Measurements from ENCODE around the gene LRRC47. TPM values are rescaled to one million over a fixed set of nuclear protein-coding genes. Genes with fewer than 3 reads are reported as not detected.
"Not testable (repeated sequence)": the region's sequence is repeated elsewhere in the genome, so short reads cannot be mapped to it uniquely, and the experiment has no call there.

Gene LRRC47
- polyA plus RNA-seq, 3 donors = 61.9 to 63.4 (median 62.5) TPM

- DNase-seq (ENCODE audit: low read depth in 3 of 3, low spot score in 2 of 3) = no peak
Observed at GRCh38 chr1:3816331-3817137, 20.2 kb upstream of the LRRC47 start.

GRCh38 chr1:3814771-3815561 is 18.7 kb upstream of the LRRC47 start:
- no peak for DNase-seq (ENCODE audit: low read depth in 3 of 3, low spot score in 2 of 3)

- DNase-seq (ENCODE audit: low read depth in 3 of 3, low spot score in 2 of 3) = no peak
Observed at GRCh38 chr1:3814065-3814464, 17.8 kb upstream of the LRRC47 start.

- no peak for DNase-seq (ENCODE audit: low read depth in 3 of 3, low spot score in 2 of 3)
Observed at GRCh38 chr1:3811595-3811911, 15.3 kb upstream of the LRRC47 start.

GRCh38 chr1:3810149-3810761 is 14.0 kb upstream of the LRRC47 start:
- not testable (repeated sequence) for DNase-seq (ENCODE audit: low read depth in 3 of 3, low spot score in 2 of 3)

- DNase-seq (ENCODE audit: low read depth in 3 of 3, low spot score in 2 of 3) = no peak
Observed at GRCh38 chr1:3809680-3810079, 13.4 kb upstream of the LRRC47 start.

- no peak for DNase-seq (ENCODE audit: low read depth in 3 of 3, low spot score in 2 of 3)
Observed at GRCh38 chr1:3807769-3808168, 11.5 kb upstream of the LRRC47 start.

- DNase-seq (ENCODE audit: low read depth in 3 of 3, low spot score in 2 of 3) = no peak
Observed at GRCh38 chr1:3805038-3805437, 8.7 kb upstream of the LRRC47 start.

GRCh38 chr1:3804627-3804944 is 8.3 kb upstream of the LRRC47 start:
- not testable (repeated sequence) for DNase-seq (ENCODE audit: low read depth in 3 of 3, low spot score in 2 of 3)

- no peak for DNase-seq (ENCODE audit: low read depth in 3 of 3, low spot score in 2 of 3)
Observed at GRCh38 chr1:3803905-3804626, 7.8 kb upstream of the LRRC47 start.

GRCh38 chr1:3800795-3801194 is 4.5 kb upstream of the LRRC47 start:
- not testable (repeated sequence) for DNase-seq (ENCODE audit: low read depth in 3 of 3, low spot score in 2 of 3)

- no peak for DNase-seq (ENCODE audit: low read depth in 3 of 3, low spot score in 2 of 3)
Observed at GRCh38 chr1:3799976-3800685, 3.8 kb upstream of the LRRC47 start.

- DNase-seq (ENCODE audit: low read depth in 3 of 3, low spot score in 2 of 3) = no peak
Observed at GRCh38 chr1:3795453-3796214, 664 bp downstream of the LRRC47 start.

- no peak for DNase-seq (ENCODE audit: low read depth in 3 of 3, low spot score in 2 of 3)
Observed at GRCh38 chr1:3790952-3791351, 5.3 kb downstream of the LRRC47 start.

- no peak for DNase-seq (ENCODE audit: low read depth in 3 of 3, low spot score in 2 of 3)
Observed at GRCh38 chr1:3790500-3790923, 5.8 kb downstream of the LRRC47 start.

GRCh38 chr1:3789421-3790300 is 6.6 kb downstream of the LRRC47 start:
- no peak for DNase-seq (ENCODE audit: low read depth in 3 of 3, low spot score in 2 of 3)

GRCh38 chr1:3788756-3789420 is 7.4 kb downstream of the LRRC47 start:
- DNase-seq (ENCODE audit: low read depth in 3 of 3, low spot score in 2 of 3) = no peak
